Measurements from ENCODE around the gene CASP2.

DNA sequence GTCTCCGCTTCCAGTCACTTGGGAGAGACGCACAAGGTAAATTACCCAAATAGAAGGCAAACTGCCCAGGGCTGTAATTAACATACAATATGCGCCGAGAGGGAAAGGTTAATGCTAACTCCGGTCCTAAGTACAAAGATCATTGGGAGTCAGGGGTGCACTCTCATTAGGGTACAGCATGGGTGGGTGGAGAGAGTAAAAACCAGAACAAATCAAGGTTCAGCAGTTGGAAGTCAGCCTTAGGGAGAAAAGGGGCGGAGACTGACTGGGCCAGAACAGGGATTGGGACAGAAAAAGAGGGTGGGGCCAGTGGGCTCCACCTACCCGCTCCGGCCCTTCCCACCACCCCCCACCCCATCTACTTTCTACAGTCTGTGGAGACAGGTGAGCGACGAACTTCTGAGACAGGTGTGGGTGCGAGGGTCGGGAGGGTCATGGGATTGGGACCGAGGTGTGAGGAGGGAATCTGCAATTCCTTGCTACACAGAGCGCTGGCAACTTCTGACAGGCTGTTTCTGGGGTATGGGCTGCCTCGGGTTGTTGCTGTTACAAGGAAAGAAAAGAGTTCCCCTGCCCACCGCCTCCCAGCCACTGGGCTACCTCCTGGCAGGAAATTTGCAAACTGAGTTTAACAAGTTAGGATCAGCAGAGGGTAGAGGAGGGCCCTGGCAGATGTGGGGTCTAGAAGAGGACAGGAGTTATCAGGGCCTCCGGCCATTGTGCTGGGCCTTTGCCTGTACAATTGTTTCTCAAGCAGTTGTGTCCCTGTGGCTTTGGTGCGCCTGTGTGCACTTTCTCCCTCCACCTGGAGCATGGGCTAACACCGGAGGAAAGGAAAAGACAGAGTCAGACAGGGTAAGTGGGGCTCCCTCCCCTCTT, 3.3 kb upstream of the CASP2 start, which contains the start of gene TMEM139:
- TF ChIP-seq, protein P1, sequence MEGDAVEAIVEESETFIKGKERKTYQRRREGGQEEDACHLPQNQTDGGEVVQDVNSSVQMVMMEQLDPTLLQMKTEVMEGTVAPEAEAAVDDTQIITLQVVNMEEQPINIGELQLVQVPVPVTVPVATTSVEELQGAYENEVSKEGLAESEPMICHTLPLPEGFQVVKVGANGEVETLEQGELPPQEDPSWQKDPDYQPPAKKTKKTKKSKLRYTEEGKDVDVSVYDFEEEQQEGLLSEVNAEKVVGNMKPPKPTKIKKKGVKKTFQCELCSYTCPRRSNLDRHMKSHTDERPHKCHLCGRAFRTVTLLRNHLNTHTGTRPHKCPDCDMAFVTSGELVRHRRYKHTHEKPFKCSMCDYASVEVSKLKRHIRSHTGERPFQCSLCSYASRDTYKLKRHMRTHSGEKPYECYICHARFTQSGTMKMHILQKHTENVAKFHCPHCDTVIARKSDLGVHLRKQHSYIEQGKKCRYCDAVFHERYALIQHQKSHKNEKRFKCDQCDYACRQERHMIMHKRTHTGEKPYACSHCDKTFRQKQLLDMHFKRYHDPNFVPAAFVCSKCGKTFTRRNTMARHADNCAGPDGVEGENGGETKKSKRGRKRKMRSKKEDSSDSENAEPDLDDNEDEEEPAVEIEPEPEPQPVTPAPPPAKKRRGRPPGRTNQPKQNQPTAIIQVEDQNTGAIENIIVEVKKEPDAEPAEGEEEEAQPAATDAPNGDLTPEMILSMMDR (conservative IDR thresholded peaks at IDR 0.05 in 1 of 2, IDR thresholded peaks at IDR 0.05 in 1 of 2; ENCODE audit: low read depth in 1 of 2, low read length in 2 of 2), result no peak
- no peak for TF ChIP-seq EZH2 (IDR thresholded peaks at IDR 0.05; ENCODE audit: low read length, missing control alignments)

Measured in fibroblast of lung (primary cell).